ENCODE results near the gene MADD.

The MADD gene

GRCh38 chr11:47242596-47243192, 27.2 kb upstream of the MADD start:
- H3K4me3 ChIP-seq (replicated peaks in 1 of 2; ENCODE audit: low read depth in 2 of 2, low read length in 2 of 2) = no peak overlapping the region
- TF ChIP-seq CTCF (IDR thresholded peaks at IDR 0.05; ENCODE audit: low read depth, low read length) = no peak

GRCh38 chr11:47243454-47243853, 26.5 kb upstream of the MADD start:
- no peak for DNase-seq (ENCODE audit: low read depth in 2 of 2)
- no peak for TF ChIP-seq CTCF (IDR thresholded peaks at IDR 0.05; ENCODE audit: low read depth, low read length)
- H3K4me3 ChIP-seq (replicated peaks in 1 of 2; ENCODE audit: low read depth in 2 of 2, low read length in 2 of 2) = no peak overlapping the region

More at GRCh38 chr11:47242596-47243192, 27.2 kb upstream of the MADD start:
- no peak for DNase-seq (ENCODE audit: low read depth in 2 of 2)

- no peak for TF ChIP-seq CTCF (IDR thresholded peaks at IDR 0.05; ENCODE audit: low read depth, low read length)
- no peak overlapping the region for H3K4me3 ChIP-seq (replicated peaks in 1 of 2; ENCODE audit: low read depth in 2 of 2, low read length in 2 of 2)
- no peak for DNase-seq (ENCODE audit: low read depth in 2 of 2)
These were observed 25.2 kb upstream of the MADD start for GRCh38 chr11:47244448-47245350.

GRCh38 chr11:47245611-47246357, 24.1 kb upstream of the MADD start:
- H3K4me3 ChIP-seq (replicated peaks in 1 of 2; ENCODE audit: low read depth in 2 of 2, low read length in 2 of 2) = no peak overlapping the region
- TF ChIP-seq CTCF (IDR thresholded peaks at IDR 0.05; ENCODE audit: low read depth, low read length) = no peak
- DNase-seq (ENCODE audit: low read depth in 2 of 2) = no peak

- DNase-seq (ENCODE audit: low read depth in 2 of 2) = no peak
- TF ChIP-seq CTCF (IDR thresholded peaks at IDR 0.05; ENCODE audit: low read depth, low read length) = no peak
- no peak overlapping the region for H3K4me3 ChIP-seq (replicated peaks in 1 of 2; ENCODE audit: low read depth in 2 of 2, low read length in 2 of 2)
These were observed 22.4 kb upstream of the MADD start for GRCh38 chr11:47247502-47247901.

GRCh38 chr11:47248304-47248663, 21.6 kb upstream of the MADD start:
- TF ChIP-seq CTCF (IDR thresholded peaks at IDR 0.05; ENCODE audit: low read depth, low read length) = no peak
- H3K4me3 ChIP-seq (replicated peaks in 1 of 2; ENCODE audit: low read depth in 2 of 2, low read length in 2 of 2) = peak overlapping the region; percentile 72 to 94
- DNase-seq (ENCODE audit: low read depth in 2 of 2) = peak in 1 of 2 donors; percentile 53

All from cardiac fibroblast (primary cell).